ENCODE results near the gene CCNT2. TPM values are rescaled to one million over a fixed set of nuclear protein-coding genes. Genes with fewer than 3 reads are reported as not detected.
"Not testable (repeated sequence)": the region's sequence is repeated elsewhere in the genome, so short reads cannot be mapped to it uniquely, and the experiment has no call there.

The CCNT2 gene
- total RNA-seq, 1 experiment from 2014 or later: 39.4 TPM

- H3K27ac Mint-ChIP-seq (ENCODE audit: unreplicated experiment): no peak overlapping the region
- H3K4me1 ChIP-seq: no peaks in the 10 kb centered on the region
- no TSS peak for BruUV-seq (replicated peaks)
- no peaks in the 10 kb centered on the region for H3K36me3 ChIP-seq (ENCODE audit: control insufficient read depth, insufficient read depth, low read length)
- POLR2A ChIA-PET: interaction anchor here (0.6 kb wide), 1 partner anchor 97 kb away, joined by 3 read pairs; no protein-coding TSS in a partner anchor
- peaks cover 9% of the 10 kb centered on the region for H3K9me3 Mint-ChIP-seq (ENCODE audit: unreplicated experiment)
- H3K27me3 Mint-ChIP-seq (ENCODE audit: insufficient read depth, unreplicated experiment): no peaks in the 10 kb centered on the region
- H3K9me3 ChIP-seq: no peaks in the 10 kb centered on the region; the same call in 1 of the 2 replicates
- H3K36me3 Mint-ChIP-seq (ENCODE audit: insufficient read depth, unreplicated experiment): no peaks in the 10 kb centered on the region
- DNase-seq: no peak
- CTCF ChIA-PET: no interaction called here
- H3K4me3 Mint-ChIP-seq (ENCODE audit: unreplicated experiment): no peak overlapping the region
- no peaks in the 10 kb centered on the region for H3K27me3 ChIP-seq (replicated peaks; ENCODE audit: control insufficient read depth, insufficient read depth, low read length)
- no peak for TF ChIP-seq CTCF (IDR thresholded peaks at IDR 0.05; ENCODE audit: insufficient read depth in 1 of 2, low read depth in 1 of 2, low read length in 1 of 2, severe bottlenecking in 1 of 2, unreplicated experiment in 1 of 2)
- peaks cover 14% of the 10 kb centered on the region for H3K4me1 Mint-ChIP-seq (ENCODE audit: low read depth, unreplicated experiment)
- intact Hi-C loops (cut with micrococcal nuclease; ENCODE audit: unreplicated experiment): no loop called here
- H3K4me3 ChIP-seq (ENCODE audit: low read depth, low read length): no peak overlapping the region
These were observed 11.9 kb upstream of the CCNT2 start for GRCh38 chr2:134906726-134907125.

DNA sequence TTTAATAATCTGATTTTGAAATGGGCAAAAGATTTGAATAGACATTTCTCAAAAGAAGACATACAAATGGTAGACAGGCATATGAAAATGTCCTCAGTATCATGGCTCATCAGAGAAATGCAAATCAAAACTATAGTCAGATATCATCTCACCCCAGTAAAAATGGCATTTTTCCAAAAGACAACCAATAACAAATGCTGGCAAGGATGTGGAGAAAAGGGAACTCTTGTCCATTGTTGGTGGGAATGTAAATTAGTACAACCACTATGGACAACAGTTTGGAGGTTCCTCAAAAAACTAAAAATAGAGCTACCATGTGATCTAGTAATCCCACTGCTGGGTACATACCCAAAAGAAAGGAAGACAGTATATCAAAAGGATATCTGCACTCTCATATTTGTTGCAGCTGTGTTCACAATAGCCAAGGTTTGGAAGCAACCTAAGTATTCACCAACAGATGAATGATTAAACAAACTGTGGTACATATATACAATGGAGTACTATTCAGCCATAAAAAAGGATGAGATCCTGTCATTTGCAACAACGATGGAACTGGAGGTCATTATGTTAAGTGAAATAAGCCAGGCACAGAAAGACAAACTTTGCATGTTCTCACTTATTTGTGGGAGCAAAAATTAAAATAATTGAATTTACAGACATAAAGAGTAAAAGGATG lies 11.0 kb upstream of the CCNT2 start:
- Mint-ChIP-seq H3K4me1 (ENCODE audit: low read depth, unreplicated experiment) (peaks cover 14% of the 10 kb centered on the region), H3K9me3 (ENCODE audit: unreplicated experiment) (peaks cover 12% of the 10 kb centered on the region)
- H3K27me3 ChIP-seq (replicated peaks; ENCODE audit: control insufficient read depth, insufficient read depth, low read length); H3K27me3 Mint-ChIP-seq (ENCODE audit: insufficient read depth, unreplicated experiment); BruUV-seq (replicated peaks); DNase-seq; H3K4me3 Mint-ChIP-seq (ENCODE audit: unreplicated experiment); POLR2A ChIA-PET; H3K9me3 ChIP-seq; H3K4me1 ChIP-seq; H3K36me3 Mint-ChIP-seq (ENCODE audit: insufficient read depth, unreplicated experiment); CTCF ChIA-PET; H3K36me3 ChIP-seq (ENCODE audit: control insufficient read depth, insufficient read depth, low read length); H3K4me3 ChIP-seq (ENCODE audit: low read depth, low read length); H3K27ac Mint-ChIP-seq (ENCODE audit: unreplicated experiment); intact Hi-C loops (cut with micrococcal nuclease; ENCODE audit: unreplicated experiment): not testable (repeated sequence)

GRCh38 chr2:134910763-134911399 lies 7.7 kb upstream of the CCNT2 start:
- POLR2A ChIA-PET: no interaction called here

More at GRCh38 chr2:134910763-134911399, 7.7 kb upstream of the CCNT2 start:
- Mint-ChIP-seq H3K27ac (ENCODE audit: unreplicated experiment) (no peak overlapping the region), H3K36me3 (ENCODE audit: insufficient read depth, unreplicated experiment) (no peaks in the 10 kb centered on the region), H3K9me3 (ENCODE audit: unreplicated experiment) (peaks cover 16% of the 10 kb centered on the region), H3K4me3 (ENCODE audit: unreplicated experiment) (no peak overlapping the region), H3K27me3 (ENCODE audit: insufficient read depth, unreplicated experiment) (no peaks in the 10 kb centered on the region), H3K4me1 (ENCODE audit: low read depth, unreplicated experiment) (peaks cover 6% of the 10 kb centered on the region)
- Histone ChIP-seq H3K9me3 (peaks cover 3% of the 10 kb centered on the region; the same call in 1 of the 2 replicates), H3K27me3 (replicated peaks; ENCODE audit: control insufficient read depth, insufficient read depth, low read length) (no peaks in the 10 kb centered on the region), H3K4me3 (ENCODE audit: low read depth, low read length) (no peak overlapping the region), H3K4me1 (no peaks in the 10 kb centered on the region), H3K36me3 (ENCODE audit: control insufficient read depth, insufficient read depth, low read length) (no peaks in the 10 kb centered on the region)
- BruUV-seq (replicated peaks): no TSS peak
- CTCF ChIA-PET: no interaction called here
- no peak for DNase-seq
- TF ChIP-seq CTCF (IDR thresholded peaks at IDR 0.05; ENCODE audit: insufficient read depth in 1 of 2, low read depth in 1 of 2, low read length in 1 of 2, severe bottlenecking in 1 of 2, unreplicated experiment in 1 of 2): no peak
- intact Hi-C loops (cut with micrococcal nuclease; ENCODE audit: unreplicated experiment): no loop called here

Measured in Caco-2 (cell line).